CD4-positive, alpha-beta T cell (primary cell): ENCODE measurements around the gene RBM7. TPM values are rescaled to one million over a fixed set of nuclear protein-coding genes. Genes with fewer than 3 reads are reported as not detected.

Experiments
- ATAC-seq: fragments of 200-7000 bp; cut with Tn5 transposase; one replicate; pipeline ENCODE4 v1.10.0; 2022; ENCODE audit warnings: mild to moderate bottlenecking; ENCODE audit not compliant: poor library complexity
- CTCF ChIA-PET: fragments of 350-600 bp; sonication (Branson Sonifier 250); formaldehyde crosslinking; loops from one replicate; lab custom pipeline; 2021; ENCODE audit warnings: antibody characterized with exemption, inconsistent platforms; lab: Charles Lee
- POLR2A ChIA-PET: fragments of 350-600 bp; sonication (Branson Sonifier 250); formaldehyde crosslinking; loops from one replicate; lab custom pipeline; 2021; ENCODE audit warnings: antibody characterized with exemption, inconsistent platforms; lab: Charles Lee
- DNase-seq, 14 experiments: peaks; one replicate each; pipeline ENCODE4 v3.0.0-alpha.2; 2013 to 2020; ENCODE audit warnings: mixed read lengths in 2 of 14
- H3K27ac ChIP-seq, 2 donors: one replicate each; pipeline versions ENCODE4 v1.5.1 to v1.7.0; 2013; ENCODE audit warnings: low read length in 2 of 2, low read depth in 1 of 2, mild to moderate bottlenecking in 1 of 2
- H3K27me3 ChIP-seq, 2 experiments: 1 replicate in 1 of 2; 2 replicates in 1 of 2; pipeline versions ENCODE4 v1.6.1 to v1.7.0; 2013; ENCODE audit warnings: low read length in 2 of 2, control low read depth in 1 of 2, mild to moderate bottlenecking in 1 of 2, moderate library complexity in 1 of 2; ENCODE audit not compliant: insufficient read depth in 2 of 2, control insufficient read depth in 1 of 2
- H3K36me3 ChIP-seq: one replicate; pipeline ENCODE4 v1.6.1; 2013; ENCODE audit warnings: low read length, control low read depth; ENCODE audit not compliant: insufficient read depth
- H3K4me1 ChIP-seq: one replicate; pipeline ENCODE4 v1.6.1; 2013; ENCODE audit warnings: low read length, control low read depth; ENCODE audit not compliant: insufficient read depth
- H3K4me3 ChIP-seq: one replicate; pipeline ENCODE4 v1.5.1; 2013; ENCODE audit warnings: mild to moderate bottlenecking, low read length, moderate library complexity
- H3K9me3 ChIP-seq, 2 experiments: 1 replicate in 1 of 2; 2 replicates in 1 of 2; pipeline versions ENCODE4 v1.6.1 to v1.7.0; 2013; ENCODE audit warnings: low read length in 2 of 2, mild to moderate bottlenecking in 2 of 2, control low read depth in 1 of 2, moderate library complexity in 1 of 2; ENCODE audit not compliant: control insufficient read depth in 1 of 2, insufficient read depth in 1 of 2
- H3K27ac Mint-ChIP-seq: one replicate; pipeline ENCODE4 v1.8.0; 2020; ENCODE audit warnings: mixed read lengths
- H3K27me3 Mint-ChIP-seq: one replicate; pipeline ENCODE4 v1.8.0; 2021; ENCODE audit warnings: mixed read lengths
- H3K36me3 Mint-ChIP-seq: one replicate; pipeline ENCODE4 v1.8.0; 2021; ENCODE audit warnings: low read depth, mixed read lengths
- H3K4me1 Mint-ChIP-seq: one replicate; pipeline ENCODE4 v1.8.0; 2021; ENCODE audit warnings: low read depth, mixed read lengths
- H3K4me3 Mint-ChIP-seq: one replicate; pipeline ENCODE4 v1.8.0; 2020; ENCODE audit warnings: mild to moderate bottlenecking, mixed read lengths
- H3K9me3 Mint-ChIP-seq: one replicate; pipeline ENCODE4 v1.8.0; 2020; ENCODE audit warnings: mixed read lengths
- intact Hi-C, 2 experiments: fragments of 100-400 bp; cut with DNase I in 1 of 2; cut with micrococcal nuclease in 1 of 2; formaldehyde crosslinking; loops; one replicate each; pipeline versions ENCODE4 v1.15.1 to v1.9.0; 2023 to 2025; cut with DNase I, micrococcal nuclease
- total RNA-seq, 174 experiments: library from RNA in 2 of 174; stranded (reverse) in 2 of 174; gene quantifications; one replicate each; pipeline ENCODE4 v1.2.3 and lab custom pipeline; 2021 to 2026
- TF ChIP-seq, protein P1 (sequence below): fragments of 200-600 bp; IDR thresholded peaks from one replicate; pipeline ENCODE4 v1.8.0; 2022; ENCODE audit warnings: antibody characterized with exemption, mild to moderate bottlenecking

Gene RBM7
- total RNA-seq, 2 experiments from 2014 or later, result 76.1 to 81.9 TPM

DNA sequence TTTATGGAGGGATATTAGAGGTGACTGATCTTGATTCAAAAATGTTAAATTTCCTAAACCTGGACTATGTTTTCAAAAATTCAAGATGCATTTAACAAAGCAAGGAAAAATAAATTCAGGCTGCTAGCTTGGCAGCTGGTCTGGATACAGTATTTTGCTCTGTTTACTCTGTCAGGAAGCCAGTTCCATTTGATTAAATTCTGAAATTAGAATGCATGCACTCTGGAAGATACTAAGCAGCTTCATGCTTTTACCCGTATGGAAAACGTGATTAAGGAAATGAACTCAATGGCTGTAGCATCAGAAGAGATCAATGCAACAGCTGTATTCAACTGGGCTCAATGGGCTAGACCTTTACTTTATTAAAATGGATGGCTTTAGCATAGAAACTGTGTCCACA lies 14.3 kb upstream of the RBM7 start:
- intact Hi-C loops, result no loop called here
- Mint-ChIP-seq H3K27me3 (peaks cover 20% of the 10 kb centered on the region), H3K4me3 (no peak overlapping the region), H3K36me3 (no peaks in the 10 kb centered on the region), H3K4me1 (no peaks in the 10 kb centered on the region), H3K27ac (no peak overlapping the region), H3K9me3 (no peaks in the 10 kb centered on the region)
- CTCF ChIA-PET, result no interaction called here
- H3K4me3 ChIP-seq, result no peak overlapping the region
- H3K27ac ChIP-seq, result no peak overlapping the region
- no peaks in the 10 kb centered on the region for H3K4me1 ChIP-seq
- POLR2A ChIA-PET, result no interaction called here
- no peaks in the 10 kb centered on the region for H3K36me3 ChIP-seq
- TF ChIP-seq, protein P1, sequence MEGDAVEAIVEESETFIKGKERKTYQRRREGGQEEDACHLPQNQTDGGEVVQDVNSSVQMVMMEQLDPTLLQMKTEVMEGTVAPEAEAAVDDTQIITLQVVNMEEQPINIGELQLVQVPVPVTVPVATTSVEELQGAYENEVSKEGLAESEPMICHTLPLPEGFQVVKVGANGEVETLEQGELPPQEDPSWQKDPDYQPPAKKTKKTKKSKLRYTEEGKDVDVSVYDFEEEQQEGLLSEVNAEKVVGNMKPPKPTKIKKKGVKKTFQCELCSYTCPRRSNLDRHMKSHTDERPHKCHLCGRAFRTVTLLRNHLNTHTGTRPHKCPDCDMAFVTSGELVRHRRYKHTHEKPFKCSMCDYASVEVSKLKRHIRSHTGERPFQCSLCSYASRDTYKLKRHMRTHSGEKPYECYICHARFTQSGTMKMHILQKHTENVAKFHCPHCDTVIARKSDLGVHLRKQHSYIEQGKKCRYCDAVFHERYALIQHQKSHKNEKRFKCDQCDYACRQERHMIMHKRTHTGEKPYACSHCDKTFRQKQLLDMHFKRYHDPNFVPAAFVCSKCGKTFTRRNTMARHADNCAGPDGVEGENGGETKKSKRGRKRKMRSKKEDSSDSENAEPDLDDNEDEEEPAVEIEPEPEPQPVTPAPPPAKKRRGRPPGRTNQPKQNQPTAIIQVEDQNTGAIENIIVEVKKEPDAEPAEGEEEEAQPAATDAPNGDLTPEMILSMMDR, result no peak
- peaks cover 0 to 7% of the 10 kb centered on the region in 2 experiments for H3K27me3 ChIP-seq
- no peak for DNase-seq
- ATAC-seq, result no peak
- no peaks in the 10 kb centered on the region for H3K9me3 ChIP-seq

DNA sequence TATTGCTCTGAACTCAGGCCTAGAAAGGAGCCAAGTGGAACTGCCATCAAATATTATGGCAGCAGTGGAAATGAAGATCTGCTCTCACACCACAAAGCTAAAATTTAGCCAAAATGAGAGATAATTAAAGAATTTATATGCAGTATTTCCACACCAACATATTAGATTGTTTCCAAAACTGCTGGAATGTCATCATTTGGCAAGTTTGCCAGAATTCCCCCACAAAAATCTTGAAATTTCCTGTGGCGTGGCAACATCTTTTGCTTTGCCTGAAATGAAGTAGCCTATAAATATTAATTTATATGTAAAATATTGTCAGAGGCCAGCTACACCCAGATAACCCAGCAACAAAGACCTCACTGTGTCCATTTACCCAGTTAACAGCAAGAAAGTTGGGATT lies 13.9 kb upstream of the RBM7 start:
- Histone ChIP-seq H3K27me3 (peaks cover 0 to 7% of the 10 kb centered on the region in 2 experiments), H3K9me3 (no peaks in the 10 kb centered on the region), H3K4me3 (no peak overlapping the region), H3K27ac (no peak overlapping the region), H3K4me1 (no peaks in the 10 kb centered on the region), H3K36me3 (no peaks in the 10 kb centered on the region)
- Mint-ChIP-seq H3K4me1 (no peaks in the 10 kb centered on the region), H3K27ac (no peak overlapping the region), H3K9me3 (no peaks in the 10 kb centered on the region), H3K27me3 (peaks cover 20% of the 10 kb centered on the region), H3K4me3 (no peak overlapping the region), H3K36me3 (no peaks in the 10 kb centered on the region)
- intact Hi-C loops, result no loop called here
- DNase-seq (no peak), ATAC-seq (no peak)
- ChIA-PET CTCF (no interaction called here), POLR2A (interaction anchor here (0.6 kb wide), 1 partner anchor 14 kb away, joined by 3 read pairs; the partner anchor contains the start of genes C11orf71 and RBM7)
- TF ChIP-seq, protein P1, result no peak

DNA sequence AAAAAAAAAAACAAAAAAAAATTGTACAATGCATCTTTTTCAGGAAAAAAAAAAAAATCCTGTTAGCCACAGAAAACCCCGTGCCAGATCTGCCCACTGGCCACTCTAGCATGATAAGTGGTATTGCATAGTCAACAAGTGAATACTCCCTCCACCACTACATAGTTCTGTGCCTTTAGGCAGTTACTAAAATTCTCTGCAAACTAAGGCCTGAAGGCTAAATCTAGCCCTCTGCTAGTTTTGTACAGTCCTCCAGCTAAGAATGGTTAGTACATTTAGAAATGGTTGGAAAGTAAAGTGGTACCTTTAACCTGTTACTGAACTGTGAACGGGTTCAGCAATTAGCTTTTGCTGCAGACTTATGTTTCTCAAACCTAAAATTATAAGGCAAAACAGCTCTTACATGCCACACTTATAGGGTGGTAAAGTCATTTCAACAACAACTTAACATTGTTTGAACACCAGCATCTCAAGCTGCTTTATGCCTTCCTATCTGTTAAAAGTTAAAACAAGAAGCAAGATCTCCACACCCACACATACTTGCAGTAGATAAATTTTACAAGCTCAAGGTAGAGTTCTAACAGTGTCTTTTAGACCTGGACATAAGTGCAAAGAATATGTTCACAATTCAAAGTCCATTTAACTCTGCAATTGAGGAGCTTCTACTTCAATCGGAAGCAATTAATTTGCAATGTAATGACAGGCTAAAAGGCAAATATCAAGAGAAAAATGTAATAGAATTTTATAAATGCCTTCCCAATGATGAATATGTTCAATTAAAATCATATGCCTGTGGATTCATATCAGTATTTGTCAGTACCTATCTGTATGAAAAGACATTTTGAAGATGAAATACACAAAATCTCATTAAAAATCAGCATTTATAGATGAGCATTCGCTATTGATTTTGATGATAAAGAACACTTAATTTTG lies 7.5 kb upstream of the RBM7 start:
- H3K36me3 ChIP-seq, result no peaks in the 10 kb centered on the region

More for the DNA sequence above, 7.5 kb upstream of the RBM7 start:
- Histone ChIP-seq H3K9me3 (no peaks in the 10 kb centered on the region), H3K27ac (no peak overlapping the region), H3K4me1 (no peaks in the 10 kb centered on the region), H3K4me3 (no peak overlapping the region), H3K27me3 (no peaks in the 10 kb centered on the region)
- no peaks in the 10 kb centered on the region for H3K36me3 Mint-ChIP-seq
- H3K4me1 Mint-ChIP-seq, result peaks cover 6% of the 10 kb centered on the region
- TF ChIP-seq, protein P1, result no peak
- POLR2A ChIA-PET, result no interaction called here
- no peaks in the 10 kb centered on the region for H3K9me3 Mint-ChIP-seq
- no peaks in the 10 kb centered on the region for H3K27me3 Mint-ChIP-seq
- DNase-seq (no peak), ATAC-seq (no peak)
- H3K27ac Mint-ChIP-seq, result no peak overlapping the region
- H3K4me3 Mint-ChIP-seq, result no peak overlapping the region
- intact Hi-C loops, result no loop called here
- CTCF ChIA-PET, result interaction anchor here (1.5 kb wide), 1 partner anchor 18 kb away, joined by 4 read pairs; no protein-coding TSS in a partner anchor
